ENCODE measurements around the gene SMCR8.
"Not testable (repeated sequence)": the region's sequence is repeated elsewhere in the genome, so short reads cannot be mapped to it uniquely, and the experiment has no call there.

The SMCR8 gene

DNA sequence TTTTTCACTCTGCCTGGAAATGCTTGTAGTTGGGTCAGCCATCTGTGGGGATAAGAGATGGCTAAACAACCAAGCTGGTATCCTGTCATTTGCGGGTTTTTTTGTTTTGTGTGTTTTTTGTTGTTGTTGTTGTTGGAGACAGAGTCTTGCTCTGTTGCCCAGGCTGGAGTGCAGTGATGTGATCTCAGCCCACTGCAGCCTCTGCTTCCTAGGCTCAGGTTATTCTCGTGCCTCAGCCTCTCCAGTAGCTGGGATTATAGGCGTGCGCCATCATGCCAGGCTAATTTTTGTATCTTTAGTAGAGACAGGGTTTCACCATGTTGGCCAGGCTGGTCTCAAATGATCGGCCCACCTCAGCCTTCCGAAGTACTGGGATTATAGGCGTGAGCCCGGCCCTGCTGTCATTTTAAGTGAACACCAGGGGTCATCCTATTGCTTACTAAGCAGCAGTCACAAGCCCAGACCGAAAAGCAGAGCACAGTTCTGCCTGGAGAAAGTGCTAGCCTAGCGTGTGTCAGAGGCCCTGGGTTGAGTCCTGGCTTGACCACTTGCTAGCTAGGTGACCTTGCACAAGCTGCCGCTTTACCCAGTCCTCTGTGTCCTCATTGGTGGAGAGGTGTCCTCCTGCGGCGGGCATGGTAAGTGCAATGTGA lies 4.6 kb downstream of the SMCR8 start:
- DNase-seq = peak; percentile 50

DNA sequence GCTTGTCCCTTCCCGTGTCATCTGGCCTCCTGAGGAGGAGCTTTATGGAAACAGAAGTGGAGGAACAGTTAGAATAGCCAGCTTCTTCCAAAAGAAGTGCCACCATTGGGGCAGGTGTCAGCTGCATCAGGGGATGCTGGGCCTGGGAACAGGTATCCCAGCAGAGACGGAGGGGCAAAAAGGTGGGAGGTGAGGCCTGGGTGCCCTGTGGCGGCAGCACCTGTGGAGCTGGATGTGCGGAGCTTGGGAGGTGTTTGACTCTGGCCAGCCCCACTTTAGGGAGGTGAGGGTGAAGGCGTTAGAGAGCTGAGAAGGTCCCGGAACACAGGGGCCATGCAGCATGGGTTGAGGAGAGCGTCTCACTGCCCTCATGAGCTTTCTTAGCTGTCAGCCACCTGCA lies 5.2 kb downstream of the SMCR8 start:
- DNase-seq = no peak

DNA sequence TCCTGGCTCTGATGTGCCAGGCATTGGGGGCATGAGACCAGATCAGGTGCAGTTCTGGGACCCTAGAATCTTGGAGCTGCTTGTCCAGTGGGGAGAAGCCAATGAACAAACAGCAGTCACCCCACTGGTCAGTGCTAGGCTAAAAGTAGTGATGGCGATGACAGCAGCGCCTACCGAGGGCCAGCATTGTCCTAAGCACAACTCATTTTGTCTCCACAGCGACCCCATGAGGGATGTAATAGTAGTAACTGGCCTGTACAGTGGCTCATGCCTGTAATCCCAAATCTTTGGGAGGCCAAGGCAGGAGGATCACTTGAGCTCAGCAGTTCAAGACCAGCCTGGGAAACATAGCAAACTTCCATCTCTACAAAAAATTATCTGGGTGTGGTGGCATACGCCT lies 6.2 kb downstream of the SMCR8 start:
- DNase-seq = no peak

DNA sequence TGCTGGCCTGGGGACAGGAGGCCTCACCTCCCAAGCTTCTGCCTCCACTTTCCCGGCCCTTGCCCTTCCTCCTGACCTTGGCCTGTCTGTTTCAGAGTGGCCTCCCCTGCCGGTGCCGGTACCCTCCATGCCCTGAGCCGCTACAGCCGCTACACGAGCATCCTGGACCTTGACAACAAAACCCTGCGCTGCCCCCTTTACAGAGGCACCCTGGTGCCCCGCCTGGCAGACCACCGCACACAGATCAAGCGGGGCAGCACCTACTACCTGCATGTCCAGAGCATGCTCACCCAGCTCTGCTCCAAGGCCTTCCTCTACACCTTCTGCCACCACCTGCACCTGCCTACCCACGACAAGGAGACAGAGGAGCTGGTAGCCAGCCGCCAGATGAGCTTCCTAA lies 7.4 kb downstream of the SMCR8 start:
- DNase-seq = no peak

DNA sequence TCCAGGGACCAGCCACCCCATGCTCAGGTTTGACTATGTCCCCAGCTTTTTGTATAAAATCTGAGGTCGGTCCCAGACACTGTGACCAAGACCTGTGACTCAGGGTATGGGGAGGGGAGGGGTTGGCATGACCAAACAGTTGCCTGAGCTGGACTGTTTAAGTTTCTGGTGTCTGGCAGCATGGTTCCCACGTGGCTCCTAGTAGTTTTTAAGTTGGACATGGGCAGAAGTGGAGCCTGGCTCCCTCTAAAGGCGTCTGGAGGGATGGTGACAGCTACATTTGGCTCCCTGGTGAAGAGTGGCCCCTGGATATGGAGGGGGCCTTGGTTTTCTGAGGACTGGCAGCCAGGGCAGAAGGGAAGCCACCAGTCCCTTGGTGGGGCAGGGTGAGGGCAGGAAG lies 7.9 kb downstream of the SMCR8 start:
- no peak for DNase-seq

DNA sequence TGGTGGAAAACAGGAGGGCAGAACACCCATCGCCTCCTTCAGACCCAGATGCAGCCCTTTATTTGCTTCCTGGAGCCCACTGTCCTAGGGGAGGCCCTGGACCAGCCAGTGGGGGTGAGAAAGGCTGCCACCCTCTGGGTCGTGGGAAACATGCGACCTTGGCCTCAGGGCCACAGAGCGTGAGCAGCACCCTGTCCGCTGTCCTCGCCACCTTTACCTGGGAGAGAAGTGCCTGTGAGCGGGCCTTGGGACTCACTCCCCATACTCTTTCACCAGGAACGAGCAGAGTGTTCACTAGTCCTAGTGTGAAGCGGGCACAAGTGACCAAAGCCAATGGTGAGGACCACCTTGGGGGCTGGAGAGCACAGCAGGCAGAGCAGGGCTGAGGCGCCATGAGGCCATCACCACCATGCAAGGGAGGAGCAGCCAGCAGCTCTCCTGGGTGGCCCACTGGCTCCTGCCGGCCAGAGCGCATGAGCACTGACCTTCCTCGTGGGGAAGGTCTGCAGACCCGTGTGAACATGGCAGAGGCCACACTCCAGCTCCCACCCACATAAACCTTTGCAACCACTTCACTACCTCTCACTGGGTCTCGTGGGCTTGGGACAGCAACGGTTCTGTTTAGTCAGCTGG lies 8.5 kb downstream of the SMCR8 start:
- no peak for DNase-seq

DNA sequence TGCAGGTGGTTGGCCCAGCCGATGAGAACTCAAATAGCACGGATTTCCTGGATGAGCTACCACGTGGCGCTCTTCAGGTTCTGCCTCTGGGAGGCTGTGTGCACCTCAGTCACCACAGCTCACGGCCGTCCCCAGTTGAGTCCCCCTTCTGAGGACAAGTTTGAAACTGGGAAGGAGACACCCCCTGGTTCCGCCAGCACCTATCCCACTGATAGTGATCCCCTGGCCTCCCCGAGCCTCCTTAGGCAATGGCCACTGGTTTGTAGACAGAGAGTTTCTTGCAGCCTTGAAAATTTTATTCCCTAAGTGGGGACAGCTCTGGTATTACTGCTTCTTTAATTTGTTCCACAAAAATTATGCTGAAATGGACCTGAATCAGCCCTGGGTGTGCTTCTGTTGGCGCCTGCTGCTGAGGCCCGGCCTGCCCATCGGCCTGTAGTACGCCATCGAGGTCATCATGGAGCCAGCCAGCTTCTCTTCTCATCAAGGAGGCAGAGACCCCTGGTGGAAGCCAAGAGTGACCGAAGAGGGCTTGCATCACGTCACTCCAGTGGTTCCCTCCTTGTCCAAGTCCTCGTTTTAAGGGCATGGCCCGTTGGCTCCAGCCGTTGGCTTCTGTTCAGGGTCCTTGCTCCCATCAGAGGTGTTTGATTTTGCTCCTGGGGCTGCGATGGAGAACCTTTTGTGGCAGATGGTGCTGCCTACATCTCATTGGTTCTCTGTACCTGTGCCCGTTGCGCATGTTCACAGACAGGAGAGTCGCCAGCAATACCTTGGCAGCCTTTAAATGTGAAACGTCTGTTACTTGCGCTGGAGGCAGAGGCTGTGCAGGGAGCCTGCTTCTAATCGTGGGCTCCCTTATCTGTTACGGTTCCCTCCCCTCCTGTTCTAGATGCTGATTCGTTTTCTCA lies 9.3 kb downstream of the SMCR8 start:
- DNase-seq = no peak

DNA sequence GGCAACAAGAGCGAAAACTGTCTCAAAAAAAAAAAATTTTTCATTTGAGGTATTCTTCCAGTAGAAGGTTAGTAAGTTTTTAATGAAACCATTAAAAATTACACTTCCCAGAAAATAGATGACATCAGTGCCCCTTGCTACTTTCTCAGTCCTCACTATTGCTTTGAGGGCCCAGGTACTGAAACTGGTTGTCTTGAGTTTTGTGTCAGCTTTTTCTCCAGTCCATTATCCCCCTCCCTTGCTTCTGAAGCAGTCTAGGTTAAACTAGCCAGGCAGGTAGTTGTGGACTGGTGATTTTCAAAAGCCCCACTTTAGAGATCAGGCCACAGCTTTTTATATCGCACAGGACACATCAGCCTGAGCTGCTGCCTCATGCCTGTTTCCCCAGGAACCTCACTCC lies 10.9 kb downstream of the SMCR8 start:
- no peak for DNase-seq

DNA sequence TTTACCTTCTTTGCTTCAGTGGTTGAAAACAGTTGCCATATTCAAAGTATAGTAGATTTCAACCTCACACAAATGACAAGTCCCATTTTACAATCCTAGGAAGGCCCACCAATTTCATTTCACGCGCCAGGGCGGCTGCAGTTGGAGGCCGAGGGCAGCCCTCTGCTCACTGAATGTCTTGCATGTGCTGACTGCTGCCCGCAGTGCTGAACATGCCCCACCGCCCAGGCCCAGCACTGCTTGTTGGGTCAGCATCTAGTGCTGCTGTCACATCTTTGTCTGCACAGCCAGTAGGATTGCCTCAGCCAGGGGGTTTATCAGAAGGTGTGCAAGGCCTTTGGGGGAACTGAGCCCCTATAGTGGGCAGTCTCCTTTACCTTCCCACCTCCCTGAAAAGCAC lies 11.5 kb downstream of the SMCR8 start:
- no peak for DNase-seq

DNA sequence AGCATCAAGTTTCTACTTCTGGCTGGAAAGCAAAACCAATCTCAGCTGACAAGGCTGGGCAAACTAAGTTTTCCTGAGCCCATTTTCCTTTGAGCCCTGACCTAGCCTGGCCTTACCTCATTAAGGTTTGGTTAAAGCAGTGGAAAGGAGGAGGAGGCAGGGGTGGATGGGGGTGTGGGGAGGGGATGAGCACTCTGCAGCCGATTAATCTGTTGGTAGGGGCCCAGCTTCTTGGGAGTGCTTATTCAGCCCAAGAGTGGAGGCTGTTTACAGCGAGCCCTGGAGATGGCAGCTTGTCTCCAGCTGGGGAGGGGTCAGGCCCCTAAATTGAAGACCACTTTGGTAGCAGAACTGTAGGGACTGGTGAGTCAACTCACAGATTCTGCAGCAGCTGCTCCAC lies 12.0 kb downstream of the SMCR8 start:
- no peak for DNase-seq

DNA sequence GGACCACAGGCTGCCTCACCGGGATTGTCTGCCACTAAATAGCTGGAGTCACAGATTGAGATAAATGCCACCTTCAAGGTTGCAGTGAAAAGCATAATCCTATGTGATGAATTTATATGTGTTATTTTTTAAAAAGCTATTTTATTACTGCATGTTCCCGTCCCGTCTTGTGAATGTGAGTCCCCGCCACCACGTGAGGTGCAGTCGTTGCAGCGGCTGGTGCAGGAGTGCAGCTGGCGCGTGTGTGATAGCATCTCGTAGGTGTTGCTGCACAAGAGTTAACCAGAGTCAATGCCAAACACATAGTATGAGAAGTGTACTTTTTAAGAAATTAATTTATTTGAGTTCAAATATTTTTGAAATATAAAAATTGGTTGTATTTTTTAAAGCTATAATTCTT lies 12.5 kb downstream of the SMCR8 start:
- DNase-seq = no peak

DNA sequence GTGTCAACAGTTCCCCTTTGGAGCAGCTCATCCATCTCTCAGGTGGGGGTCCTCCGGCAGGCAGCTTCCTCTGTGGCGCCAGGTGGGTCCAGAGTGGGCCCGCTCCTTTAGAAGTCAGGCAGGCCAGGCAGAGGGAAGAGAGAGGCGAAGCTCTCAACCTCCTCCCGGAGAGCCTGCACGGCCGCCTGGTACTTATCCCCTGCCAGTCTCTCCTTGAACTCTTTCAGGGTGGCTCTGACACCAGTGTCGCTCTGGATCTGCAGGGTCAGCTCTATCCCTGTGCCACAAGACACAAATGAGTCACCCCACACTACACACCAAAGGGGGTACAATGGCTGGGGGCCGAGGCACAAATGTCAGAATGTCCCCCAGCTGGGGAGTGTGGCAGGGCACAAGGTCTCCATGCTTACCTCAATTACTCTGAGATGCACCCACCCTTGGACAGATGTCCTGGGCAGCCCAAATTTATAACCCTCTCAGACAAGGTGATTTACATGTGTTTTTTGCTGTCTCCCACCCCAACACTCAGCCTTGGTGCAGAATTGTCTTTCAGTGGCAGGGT lies 13.6 kb downstream of the SMCR8 start:
- no peak for DNase-seq

DNA sequence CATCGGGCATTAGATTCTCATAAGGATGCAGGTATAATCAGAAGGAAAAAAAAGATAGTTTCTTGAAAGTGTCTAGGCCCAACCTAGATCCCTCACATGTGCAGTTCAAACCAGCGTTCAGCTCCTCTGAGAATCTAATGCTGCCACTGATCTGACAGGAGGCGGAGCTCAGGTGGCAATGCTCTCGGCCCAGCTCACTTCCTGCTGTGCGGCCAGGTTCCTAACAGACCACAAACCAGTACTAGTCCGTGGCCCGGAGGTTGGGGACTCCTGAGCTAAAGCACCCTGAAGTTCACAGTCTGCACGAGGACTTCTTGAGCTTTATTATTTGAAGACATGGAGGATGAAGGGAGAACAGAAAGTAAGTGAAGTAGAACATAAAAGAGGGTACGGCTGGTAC lies 16.8 kb downstream of the SMCR8 start:
- DNase-seq = no peak

DNA sequence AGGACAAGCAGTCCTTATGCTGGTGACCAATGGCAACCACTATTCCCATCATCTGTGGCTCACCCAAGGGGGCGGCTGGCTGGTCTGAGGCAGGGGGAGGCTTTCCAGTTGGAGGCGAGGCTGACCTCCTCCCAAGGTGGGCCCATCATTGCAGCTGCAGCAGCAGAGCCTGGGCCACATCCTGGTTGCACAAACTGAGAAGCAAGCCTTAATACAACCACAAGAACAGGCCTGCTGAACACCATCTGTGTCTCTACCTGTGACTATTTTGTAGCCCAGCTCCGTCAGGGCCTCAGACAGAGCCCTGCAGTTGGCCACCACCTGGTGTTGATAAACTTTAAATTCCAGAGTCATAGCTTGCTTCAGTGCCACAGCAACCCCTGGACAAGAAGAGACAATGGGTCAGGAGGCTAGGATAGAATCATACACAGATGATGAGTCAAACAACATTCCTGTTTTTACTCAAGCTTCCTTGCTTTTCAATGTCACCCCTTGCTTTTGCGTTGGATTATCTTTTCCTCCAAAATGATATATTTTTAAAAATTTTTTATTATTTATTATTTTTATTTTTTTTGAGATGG lies 17.9 kb downstream of the SMCR8 start:
- no peak for DNase-seq

DNA sequence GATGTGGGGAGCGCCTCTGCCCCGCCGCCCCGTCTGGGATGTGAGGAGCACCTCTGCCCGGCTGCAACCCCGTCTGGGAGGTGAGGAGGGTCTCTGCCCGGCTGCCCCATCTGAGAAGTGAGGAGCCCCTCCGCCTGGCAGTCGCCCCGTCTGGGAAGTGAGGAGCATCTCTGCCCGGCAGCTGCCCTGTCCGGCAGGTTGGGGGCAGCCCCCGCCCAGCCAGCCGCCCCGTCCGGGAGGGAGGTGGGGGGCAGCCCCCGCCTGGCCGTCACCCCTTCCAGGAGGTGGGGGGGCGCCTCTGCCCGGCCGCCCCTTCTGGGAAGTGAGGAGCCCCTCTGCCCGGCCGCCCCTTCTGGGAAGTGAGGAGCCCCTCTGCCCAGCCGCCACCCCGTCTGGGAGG lies 23.1 kb downstream of the SMCR8 start:
- not testable (repeated sequence) for DNase-seq

DNA sequence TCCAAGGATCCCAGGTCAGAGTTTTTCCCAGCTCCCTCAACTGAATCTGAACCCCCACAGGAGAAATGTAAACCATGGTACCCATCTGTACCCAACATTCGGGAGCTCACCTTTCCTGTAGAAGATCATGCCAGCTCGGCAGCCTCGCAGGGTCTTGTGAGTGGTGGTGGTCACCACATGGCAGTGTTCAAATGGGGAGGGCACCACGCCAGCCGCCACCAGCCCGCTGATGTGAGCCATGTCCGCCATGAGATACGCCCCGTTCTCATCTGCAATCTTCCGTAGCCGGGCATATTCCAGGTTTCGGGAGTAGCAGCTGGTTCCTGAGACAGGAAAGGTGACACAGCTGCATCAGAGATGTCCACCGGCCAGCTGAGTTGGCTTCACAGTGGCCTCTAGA lies 24.8 kb downstream of the SMCR8 start:
- DNase-seq = no peak

DNA sequence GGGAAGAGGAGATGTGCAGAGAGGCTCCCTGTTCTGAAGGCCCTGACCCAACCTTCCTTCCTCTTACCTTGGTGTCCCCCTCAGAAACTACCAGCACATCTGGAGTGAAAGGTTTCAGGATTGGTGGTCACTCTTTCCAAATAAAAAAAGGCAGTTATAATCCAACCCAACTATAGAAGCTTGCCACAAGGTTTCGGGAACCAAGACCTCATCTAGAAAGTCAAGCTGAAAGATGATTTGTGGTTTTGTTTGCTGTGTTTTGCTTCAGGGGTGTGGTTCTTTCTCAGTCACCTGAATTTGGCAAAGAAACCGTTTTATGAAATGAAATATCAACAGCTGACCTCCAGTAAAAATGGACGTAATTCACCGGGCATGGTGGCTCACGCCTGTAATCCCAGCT lies 28.9 kb downstream of the SMCR8 start:
- DNase-seq = no peak

DNA sequence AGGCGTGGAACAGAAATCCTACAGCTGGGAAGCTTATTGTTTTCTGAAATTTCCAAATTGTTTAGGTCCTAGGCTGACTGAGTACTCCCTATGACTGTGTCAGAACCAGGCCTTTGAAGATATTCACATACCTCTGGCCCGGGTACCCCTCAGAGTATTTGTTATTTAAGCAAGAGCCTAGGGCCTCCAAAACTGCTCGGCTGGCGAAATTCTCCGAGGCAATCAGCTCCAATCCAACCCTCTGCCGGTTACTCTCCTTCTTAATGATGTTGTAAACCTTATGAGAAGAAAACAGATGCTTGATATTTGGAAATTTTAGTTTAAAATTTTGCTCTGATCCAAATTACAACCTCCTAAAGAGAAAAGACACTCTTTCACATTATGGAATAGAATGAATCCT lies 38.4 kb downstream of the SMCR8 start:
- no peak for DNase-seq

DNA sequence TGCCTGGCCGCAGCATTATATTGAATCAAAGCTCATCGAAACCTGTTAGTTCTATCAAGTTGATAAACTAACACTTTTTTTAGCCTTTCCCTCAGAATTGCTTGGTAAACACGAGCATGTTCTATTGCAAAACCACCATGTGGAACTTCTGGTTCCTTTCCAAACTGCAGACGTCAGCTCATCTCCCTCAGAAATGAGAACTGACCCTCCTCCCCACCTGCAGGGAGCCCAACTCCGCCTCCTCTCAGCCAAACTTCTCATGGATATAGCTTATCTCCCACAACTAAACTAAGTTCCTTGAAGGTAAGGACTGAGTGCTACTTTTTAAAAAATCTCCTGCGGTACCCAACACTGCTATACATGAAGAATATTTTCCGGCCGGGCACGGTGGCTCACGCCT lies 41.5 kb downstream of the SMCR8 start:
- DNase-seq = no peak

DNA sequence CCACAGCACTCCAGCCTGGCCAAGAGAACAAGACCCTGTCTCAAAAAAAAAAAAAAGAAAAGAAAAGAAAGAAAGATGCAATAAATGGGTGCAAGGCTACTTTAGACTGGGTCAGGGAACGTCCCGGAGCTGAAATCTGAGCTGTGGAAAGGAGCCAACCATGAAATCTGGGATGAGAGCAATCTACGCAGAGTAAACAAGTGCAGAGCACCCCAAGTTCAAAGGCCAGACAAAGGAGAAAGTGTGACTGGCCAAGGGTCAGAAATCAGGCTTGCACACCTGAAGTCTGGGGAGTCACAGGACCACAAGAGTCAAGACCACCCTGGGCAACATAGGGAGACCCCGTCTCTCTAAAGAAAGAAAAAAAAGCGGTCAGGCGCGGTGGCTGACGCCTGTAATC lies 45.4 kb downstream of the SMCR8 start:
- DNase-seq = no peak

DNA sequence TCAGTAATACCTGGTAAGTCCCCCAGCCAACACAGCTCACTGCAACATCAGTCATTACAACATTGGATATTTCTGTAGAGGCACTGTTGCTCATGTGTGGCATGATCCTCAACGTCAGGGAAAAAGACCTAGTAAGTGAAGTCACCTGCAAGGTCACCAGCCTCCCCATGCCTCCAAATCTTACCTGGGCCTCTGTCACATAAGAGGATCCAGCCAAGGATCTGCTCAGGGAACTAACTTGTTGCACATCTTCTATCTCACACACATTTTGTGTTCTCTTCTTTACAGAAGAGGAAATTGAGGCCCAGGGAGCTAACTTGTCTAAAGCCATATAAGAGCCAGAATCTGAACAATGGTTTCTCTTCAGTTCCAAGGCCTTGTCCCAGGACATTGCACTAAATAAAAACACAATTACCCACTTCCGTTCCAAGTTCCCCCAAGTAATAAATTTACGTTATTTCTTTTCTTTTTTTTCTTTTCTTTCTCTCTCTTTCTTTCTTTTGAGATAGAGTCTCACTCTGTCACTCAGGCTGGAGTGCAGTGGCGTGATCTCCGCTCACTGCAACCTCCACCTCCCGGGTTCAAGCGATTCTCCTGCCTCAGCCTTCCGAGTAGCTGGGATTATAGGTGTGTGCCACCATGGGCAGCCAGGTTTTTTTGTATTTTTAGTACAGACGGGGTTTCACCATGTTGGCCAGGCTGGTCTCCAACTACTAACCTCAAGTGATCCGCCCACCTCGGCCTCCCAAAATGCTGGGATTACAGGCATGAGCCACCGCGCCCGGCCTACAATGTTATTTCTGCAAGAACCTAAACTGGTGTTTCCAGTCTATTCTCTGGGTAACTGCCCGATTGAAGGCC lies 47.0 kb downstream of the SMCR8 start:
- no peak for DNase-seq

DNA sequence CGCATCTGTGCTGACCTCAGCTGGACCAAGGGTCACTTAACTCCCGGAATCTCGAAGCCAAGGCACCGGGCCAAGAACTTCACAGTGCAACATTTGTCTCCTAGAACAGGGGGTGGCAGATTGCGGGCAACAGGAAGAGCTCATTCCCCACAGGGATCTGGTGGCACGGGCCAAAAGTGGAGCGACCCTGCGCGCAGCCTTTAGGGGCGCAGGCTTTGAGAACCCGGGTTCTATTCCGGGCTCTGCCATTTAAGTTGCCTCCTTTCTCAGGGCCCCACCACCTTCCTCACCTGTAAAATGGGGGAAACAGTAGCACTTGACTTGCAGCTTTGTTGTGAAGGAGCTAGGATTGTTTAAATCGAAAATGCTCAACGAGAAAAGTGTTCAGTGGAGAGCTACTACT lies 47.6 kb downstream of the SMCR8 start:
- no peak for DNase-seq
